NT2/D1 (cell line): ENCODE results near the gene GRIPAP1.

Source experiments
- YY1 ChIP-seq: IDR thresholded peaks from 2 replicates; pipeline ENCODE4 v1.6.1; 2011; ENCODE audit not compliant: insufficient read length, insufficient read depth
- ZNF274 ChIP-seq: IDR thresholded peaks from 2 replicates; pipeline ENCODE4 v1.6.1; 2011; ENCODE audit warnings: mild to moderate bottlenecking, low read depth, low read length

DNA sequence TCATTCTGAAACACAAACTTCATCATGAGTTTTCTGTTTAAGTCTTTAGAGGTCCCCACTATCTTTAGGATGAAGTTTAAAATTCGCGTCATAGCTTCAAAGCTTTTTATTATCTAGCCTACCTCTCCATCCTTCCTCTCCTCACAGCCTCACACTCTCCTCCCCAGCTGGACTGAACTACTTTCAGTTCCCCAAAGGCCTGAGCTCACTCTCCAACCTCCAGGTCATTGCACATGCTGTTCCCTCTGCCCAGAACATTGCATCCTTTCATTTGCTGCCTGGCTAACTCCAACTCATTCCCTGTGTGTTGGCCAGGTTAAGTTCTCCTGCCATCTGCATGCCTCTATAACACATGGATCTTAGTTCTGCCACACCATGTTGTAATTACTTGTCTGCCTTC lies 41.8 kb downstream of the GRIPAP1 start:
- no peak for TF ChIP-seq ZNF274
- no peak for TF ChIP-seq YY1
